ENCODE results near the gene SHF.

- TF ChIP-seq CTCF (conservative IDR thresholded peaks at IDR 0.05 in 1 of 2, IDR thresholded peaks at IDR 0.05 in 1 of 2; ENCODE audit: low read depth in 1 of 2, low read length in 2 of 2) (no peak), EZH2 (IDR thresholded peaks at IDR 0.05; ENCODE audit: low read length, missing control alignments) (no peak)
Measured at GRCh38 chr15:45177285-45177684, 10.5 kb downstream of the SHF start.
